Measurements from ENCODE around the gene LDLRAD4.

DNA sequence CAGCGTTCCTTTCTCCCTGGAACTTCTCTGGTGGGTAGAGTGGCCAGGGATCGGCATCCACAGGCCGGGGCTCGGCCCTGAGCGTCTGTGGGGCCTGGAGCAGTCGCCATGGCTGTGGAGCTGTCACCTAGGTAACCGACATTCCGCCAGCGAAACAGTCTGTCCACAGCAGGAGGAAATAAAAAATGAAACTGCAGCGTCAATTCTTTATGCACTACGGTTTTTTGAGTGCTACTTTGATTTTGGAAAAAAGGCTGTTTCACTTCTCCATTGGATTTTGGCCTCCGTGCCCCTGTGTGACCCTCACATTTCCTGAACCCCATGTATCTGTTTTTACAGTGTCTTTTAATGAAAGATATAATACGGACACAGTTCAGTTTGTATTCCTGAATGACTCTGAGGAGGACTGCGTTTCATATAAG lies 163.4 kb downstream of the LDLRAD4 start:
- no peak for TF ChIP-seq CTCF (IDR thresholded peaks at IDR 0.05)
- no peak for TF ChIP-seq POLR2A (IDR thresholded peaks at IDR 0.05)

All from lower leg skin (tissue), 3 donors.